CD4-positive, alpha-beta T cell treated with Interleukin-15 for 4 hours (primary cell): ENCODE data around the gene GP5.

Experiments used
- DNase-seq: peaks from one replicate; pipeline ENCODE4 v3.0.0-alpha.2; 2020; ENCODE audit warnings: low spot score

Gene GP5

DNA sequence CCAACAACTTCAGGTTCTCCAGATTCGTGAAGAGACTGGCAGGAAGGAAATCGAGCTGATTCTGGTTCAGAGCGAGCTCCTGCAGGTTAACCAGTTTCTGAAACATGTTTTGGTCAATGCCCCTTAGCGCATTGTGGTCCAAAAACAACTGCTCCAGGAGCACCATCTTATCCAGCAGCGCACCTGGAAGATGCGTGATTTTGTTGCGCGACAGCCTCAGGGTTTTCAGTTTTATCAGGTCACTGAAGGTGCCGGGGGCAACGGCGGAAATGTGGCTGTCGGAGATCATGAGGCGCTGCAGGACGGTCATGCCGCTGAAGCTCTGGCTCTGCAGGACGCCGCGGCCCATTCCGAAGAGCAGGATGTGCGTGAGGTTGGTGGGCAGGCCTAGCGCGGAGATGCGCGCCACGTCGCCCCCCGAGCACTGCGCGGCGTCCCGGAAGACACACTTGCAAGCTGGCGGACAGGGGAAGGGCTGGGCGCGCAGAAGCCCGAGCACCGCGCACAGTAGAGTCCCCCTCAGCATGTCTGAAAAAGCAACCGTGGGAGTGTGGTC is 1.2 kb downstream of the GP5 start:
- peak; percentile 9 for DNase-seq

DNA sequence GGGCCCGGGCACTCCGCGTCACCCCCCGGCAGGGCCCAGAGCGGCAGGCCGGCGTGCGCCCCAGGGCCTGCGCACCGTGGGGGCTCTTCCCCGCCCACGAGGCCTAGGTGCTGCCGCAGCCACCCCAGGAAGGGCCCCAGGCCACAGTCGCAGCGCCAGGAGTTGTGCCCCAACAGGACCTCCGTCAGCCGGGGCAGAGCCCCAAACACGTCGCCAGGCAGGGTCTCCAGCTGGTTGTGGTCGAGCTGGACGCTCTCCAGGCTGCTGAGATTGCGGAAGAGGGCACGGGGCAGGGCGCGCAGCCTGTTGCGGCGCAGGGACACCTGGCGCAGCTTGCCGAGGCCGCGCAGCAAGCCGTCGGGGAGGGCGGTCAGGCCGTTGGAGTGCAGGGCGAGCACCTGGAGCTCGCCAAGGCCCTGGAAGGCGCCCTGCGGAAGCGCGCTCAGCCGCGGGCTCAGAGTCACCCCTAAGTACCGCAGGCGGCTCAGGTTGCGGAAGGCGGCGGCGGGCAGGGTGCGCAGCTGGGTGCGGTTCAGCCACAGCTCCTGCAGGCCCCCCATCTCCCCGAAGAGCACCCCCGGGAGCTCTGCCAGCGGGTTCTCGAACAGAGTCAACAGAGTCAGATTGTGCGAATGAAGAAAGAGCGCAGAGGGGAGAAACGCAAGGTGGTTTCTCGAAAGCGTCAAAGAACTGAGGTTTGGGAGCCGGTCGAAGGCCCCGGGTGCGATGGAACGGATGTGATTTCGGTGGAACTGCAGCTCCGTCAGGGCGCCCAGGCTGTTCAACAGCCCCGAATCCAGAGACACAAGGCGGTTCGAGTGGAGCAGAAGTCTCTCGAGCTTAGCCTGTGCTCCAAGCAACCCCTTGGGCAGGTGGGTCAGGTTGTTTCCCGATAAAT is 2.0 kb downstream of the GP5 start:
- peak; percentile 12 for DNase-seq

DNA sequence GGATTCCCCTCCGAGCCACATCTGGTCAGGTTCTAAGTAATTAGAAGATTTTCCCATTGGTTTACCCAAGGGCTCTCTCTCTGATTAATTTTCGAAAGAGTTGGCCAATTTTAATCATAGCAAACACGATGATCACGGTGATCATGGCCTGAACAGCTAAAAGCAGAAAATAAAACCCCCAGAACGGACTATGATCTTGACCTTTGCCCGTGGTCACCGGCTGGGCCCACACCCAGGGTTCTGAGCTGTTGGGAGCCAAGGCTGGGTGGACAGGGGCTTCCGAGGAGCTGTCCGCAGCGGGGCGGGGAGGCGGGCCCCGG is 2.6 kb downstream of the GP5 start:
- DNase-seq = no peak

DNA sequence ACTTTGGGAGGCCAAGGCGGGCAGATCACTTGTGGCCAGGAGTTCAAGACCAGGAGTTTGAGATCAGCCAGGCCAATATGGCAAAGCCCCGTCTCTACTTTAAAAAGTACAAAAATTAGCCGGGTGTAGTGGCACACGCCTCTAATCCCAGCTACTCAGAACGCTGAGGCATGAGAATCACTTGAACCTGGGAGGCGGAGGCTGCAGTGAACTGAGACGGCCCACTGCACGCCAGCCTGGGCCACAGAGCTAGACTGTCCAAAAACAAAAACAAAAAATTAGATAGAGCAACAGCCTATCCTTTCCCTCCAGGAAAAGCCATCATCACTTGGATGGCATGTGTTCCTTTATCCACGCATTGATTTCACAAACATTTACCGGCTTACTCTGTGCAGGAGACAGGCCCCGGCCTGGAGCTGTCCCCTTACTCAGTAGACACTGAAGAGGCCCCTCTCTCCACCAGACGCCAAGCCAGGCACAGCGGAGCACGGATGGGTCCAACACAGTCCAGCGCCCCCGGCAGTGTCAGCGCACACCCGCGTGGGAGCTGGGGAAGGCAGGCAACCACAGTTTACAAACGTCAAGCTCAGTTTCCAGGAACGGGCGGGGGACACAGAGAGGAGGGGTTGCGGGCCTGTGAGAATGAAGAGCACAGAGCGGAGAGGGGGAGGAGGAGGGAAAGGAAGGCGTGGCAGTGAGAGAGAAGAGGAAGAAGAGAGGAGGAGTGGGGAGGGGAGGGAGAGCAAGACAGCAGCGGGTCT is 3.1 kb downstream of the GP5 start:
- peak; percentile 59 for DNase-seq

DNA sequence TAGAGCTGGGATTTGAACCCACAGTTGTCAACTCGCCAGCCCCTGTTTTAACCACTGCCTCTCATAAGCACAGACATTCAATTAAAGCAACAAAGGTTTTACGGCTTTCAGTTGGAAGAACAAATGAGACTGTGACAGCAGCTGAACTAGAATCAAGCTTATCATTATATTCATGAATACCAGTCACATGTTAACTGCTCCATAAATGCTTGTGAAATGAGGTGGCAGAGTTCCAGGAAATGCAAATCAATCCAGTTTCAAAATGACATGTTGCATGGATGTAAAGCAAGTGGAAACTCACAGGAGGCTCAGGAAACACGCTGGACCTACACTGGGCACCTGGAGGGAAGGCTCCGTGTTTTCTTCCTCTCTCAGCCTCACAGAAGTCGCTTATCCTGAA is 3.9 kb downstream of the GP5 start:
- no peak for DNase-seq

DNA sequence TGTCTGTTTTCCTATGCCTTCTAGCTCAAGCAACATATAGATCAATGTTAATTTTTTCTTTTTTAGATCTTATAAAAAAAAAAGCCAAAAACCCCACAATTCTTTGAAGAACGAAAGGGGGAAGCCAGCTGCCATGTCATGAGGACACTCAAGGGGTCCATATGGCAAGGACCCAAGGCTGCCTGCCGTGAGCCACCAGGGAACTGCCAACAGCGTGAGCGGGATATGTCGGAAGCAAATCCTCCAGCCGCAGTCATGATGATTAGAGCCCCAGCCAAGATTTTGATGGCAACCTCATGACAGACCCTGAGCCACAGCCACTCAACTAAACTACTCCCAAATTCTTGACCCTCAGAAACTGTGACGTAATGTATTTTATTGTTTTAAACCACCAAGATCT is 6.5 kb downstream of the GP5 start:
- DNase-seq = no peak

DNA sequence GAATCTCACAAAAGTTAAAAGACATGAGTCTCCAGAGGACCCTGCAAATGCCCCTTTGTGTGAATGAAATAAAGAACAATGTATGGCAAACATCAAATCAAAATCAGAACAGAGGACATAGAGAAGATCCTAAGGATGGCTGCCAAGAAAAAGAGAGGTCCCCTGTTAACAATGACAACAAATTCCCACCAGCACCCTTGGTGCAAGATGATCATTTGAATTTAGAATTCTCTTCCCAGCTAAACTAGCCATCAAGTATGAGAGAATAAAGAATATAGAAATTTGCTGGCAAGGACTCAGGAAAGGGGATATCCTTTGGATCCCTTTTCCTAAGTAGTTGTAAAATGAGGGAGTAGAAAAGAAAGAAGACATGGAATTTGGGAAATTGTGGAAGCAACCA is 8.2 kb downstream of the GP5 start:
- DNase-seq = no peak

DNA sequence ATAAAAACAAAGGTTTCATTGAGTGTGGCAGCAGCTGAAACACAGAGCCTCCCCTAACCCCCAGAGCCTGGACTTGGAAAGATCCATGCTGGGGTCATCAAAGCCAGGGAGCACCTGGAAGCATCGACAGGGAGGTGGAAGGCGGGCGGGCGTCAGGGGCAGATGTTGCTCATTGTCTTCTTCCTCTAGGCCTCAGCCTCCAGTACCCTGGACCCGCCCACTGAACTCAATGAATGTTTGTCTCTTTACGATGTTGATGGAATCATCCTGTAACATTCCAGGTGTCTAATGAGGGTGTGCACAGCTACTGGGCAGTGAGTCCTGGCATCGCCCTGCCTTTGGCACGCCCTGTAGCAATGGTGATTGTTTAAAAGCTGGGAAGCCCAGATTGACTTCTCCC is 9.8 kb downstream of the GP5 start:
- no peak for DNase-seq

DNA sequence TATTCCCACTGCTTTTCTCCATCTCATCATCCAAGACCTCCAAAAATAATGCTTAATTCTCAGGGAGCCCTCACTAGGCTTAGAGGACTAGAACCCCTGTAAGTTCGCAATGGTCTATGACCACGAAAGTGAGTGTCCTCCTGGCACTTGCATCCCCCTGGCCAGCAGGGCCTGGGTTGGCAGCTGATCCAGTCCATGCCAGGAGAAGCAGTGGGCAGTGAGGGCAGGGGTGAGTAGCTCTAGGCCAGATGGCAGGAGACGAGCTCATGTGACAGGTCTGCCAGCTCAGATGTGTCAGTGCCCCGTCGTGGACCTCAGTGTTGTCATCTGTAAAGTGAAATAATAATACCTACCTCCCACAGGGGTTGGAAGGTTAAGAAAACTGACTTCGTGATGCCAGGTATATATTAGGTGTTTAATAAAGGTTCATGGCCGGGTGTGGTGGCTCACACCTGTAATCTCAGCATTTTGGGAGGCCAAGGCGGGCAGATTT is 11.1 kb downstream of the GP5 start:
- DNase-seq = no peak

DNA sequence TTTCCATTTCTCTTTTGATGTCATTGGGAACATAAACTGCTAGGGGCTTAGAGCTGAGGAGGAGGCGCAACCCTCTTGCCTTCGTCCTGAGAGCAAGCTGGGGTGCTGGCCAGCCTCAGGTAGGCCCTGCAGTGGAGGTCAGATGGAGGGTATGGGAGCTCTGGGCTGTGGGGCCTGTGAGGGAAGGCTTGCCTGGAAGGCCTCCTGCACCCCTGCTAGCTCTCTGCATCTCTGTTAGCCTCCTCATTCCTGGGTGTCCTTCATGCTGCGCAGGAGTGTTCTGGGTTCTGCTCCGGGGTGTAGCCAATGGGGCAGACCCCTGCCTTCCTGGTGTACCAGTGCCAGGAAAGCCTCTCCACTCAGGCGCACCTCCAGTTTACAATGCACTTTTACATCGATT is 11.8 kb downstream of the GP5 start:
- no peak for DNase-seq

DNA sequence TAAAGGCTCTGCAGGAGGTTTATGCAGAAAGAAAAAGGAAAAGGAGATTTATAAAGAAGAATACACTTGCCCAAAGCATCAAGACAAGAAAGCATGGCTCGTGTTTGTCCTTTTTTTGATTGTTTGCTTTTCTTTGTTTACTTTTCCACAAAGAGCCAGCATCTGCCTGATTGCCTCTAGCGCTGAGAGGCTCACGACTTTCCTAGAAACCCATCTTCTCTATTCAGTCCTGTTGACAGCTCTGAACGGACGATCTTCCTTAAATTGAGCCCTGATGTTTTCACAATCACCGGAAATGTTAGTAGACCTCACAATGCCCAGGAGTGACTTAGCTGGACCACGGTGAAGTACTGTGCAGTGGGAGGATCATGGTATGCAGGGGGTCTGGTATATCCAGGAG is 12.4 kb downstream of the GP5 start:
- DNase-seq = no peak

DNA sequence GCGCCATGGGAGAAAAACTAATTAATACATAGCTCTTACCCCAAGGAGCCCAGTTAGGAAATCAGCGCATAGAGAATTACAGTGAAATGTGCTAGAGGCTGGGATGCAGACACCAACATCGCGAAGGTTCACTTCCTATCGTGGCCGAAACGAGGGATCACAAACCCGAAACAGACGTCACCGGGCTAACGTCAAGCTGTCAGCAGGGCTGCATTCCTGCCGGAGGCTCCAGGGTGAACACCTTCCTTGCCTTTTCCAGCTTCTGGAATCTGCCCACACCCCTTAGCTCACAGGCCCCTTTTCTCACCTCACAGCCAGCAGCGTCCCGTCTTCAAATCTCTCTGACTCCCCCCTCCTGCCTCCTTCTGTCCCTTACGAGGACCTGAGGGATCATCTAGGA is 13.0 kb downstream of the GP5 start:
- no peak for DNase-seq

DNA sequence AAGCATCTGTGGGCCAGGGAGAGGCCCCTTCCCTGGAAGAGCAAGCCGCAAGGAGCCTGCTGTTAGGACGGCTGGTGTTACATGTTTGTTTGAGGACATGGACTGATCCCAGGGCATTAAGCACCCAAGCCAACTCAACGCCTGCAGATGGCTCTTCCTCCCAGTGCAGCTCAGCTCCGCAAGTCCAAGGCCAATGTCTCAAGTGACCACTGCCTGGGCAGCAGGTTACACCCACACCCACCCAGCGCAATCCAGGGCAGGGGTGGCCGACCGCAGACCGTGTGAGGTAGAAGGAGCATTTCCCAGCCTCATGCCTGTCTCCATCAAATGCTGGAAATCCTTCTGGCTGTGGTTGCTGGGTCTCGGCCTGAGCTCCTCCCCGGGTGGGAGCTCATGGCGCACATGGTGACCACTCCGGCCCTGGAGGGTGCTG is 14.5 kb downstream of the GP5 start:
- no peak for DNase-seq

DNA sequence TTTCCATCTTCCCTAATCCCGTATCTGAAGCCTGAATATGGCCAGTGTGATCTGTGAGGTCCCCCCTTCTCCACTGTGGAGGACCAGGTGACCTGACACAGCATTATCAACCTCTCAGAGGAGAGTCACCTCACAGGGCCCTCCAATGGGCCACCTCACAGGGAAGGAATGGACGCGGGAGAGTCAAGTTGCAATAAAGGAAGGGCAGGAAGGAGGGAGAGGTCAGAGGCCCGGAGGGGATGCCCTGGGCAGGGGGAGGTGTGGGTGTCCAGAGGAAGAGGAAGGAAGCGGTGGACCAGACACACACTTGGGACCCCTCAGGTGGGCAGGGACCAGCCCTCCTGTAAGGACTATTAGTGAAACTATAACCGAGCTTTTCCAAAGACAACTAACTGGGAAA is 14.9 kb downstream of the GP5 start:
- DNase-seq = no peak

DNA sequence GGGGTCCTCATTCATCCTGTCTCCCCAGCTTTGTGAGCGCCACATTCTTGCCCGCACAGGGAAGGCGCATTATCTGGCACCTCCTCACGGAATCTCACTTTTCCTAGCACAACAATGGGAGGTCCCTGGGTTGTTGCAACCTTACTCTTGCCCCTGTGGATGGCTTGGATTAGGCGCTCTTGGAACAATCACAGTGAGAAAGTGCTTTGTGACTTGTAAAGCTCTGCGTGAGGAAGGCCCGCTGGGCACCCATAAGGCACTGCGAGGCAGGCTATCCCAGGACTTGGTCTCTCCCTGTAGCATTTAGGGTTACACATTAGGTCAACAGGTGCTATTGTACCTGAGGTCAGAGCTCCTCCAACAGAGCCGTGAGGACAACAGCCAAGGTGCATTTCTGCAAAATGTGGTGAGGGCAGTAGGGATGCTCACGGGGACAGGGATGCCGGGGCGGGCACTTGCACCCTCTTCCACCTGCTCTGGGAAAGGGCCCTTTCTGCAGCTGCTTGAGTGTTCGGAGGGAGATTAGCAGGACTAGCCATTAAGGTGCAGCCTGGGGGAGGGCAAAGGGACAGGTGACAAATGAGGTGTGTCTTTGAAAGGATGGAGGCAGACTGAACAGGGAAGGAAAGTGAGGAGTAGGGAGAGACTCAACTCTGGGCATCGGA is 15.7 kb downstream of the GP5 start:
- DNase-seq = no peak

DNA sequence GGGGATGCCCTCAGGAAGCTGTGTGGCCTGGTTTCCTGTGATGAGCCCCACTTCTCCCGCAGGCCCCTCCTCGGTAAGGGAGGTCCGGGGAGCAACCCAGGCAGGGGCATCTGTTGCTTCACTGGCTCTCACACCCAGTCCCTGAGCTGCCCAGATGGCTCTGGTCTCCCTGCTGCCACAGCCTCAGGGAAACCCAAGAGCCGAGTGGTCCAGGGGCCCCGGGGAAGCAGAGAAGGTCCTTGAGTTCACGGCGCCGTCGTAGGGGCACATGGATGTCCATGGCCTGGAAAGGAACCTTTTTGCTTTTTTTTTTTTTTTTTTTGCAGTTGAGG is 16.2 kb downstream of the GP5 start:
- no peak for DNase-seq

DNA sequence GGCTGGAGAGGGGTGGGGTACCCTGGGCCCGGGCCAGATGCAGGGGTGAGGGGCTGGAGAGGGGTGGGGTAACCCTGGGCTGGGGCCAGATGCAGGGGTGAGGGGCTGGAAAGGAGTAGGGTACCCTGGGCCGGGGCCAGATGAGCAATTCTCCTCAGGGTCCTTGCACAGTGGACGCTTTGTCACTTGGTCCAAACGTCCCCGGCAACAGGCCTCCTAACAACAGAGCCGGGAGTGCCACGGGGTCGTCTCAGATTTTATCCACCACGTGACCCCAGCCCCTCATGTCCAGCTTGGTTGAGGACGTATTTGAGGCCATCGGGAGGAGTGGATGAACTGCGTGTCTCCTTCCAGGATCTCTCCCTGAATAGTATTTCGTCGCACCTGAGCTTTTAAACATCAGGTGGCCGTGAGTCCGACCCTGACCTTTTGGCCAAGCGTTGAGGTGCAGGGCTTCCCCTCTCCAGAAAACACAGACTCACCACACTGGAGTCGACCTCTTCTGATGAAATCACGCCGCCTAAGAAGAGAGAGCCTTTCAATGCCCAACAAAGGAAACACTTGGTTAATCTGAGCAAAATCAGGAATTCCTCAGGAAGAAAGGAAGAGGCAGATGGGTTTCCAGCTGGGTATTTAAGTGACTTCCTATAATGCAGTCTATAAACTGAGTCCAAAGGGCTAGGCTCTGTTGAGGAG is 16.7 kb downstream of the GP5 start:
- DNase-seq = no peak

DNA sequence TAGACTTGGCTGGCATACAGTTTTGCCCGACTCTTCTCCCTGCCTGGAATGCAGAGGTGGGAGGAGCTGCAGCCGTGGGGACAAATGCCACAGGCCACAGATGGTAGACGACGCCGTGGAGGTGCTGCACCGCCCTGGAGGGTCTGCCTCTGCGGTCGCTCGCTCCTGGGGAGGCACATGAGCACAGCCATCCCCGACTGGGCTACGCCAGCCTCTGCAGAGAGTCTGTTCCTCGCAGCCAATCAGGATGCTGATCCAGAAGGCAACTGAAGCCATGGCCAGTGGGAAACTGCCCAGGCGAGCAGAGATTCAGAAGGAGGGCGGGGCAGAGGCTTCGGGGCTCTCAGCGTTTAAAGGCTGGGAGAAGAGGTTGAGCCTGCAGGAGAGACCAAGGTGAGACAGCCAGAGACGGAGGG is 17.6 kb downstream of the GP5 start:
- DNase-seq = no peak

DNA sequence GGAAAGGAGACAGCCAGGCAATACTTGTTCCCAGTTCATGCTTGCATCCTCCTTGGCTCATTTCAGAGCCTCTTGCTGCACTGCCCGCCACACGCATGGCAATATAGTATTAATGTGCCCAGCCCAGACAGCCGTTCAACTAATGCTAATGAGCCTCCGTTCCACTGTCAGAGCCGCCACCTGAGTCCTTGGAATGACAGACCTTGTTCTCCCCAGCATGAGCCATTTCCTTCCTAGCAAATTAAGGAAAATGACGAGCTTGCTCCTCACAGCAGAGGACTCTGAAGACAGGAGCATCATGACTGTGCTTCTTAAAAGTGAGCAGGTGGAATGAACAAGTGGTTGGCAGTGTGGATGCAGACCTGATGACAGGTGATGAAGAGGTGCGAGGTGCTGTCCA is 18.7 kb downstream of the GP5 start:
- DNase-seq = no peak

DNA sequence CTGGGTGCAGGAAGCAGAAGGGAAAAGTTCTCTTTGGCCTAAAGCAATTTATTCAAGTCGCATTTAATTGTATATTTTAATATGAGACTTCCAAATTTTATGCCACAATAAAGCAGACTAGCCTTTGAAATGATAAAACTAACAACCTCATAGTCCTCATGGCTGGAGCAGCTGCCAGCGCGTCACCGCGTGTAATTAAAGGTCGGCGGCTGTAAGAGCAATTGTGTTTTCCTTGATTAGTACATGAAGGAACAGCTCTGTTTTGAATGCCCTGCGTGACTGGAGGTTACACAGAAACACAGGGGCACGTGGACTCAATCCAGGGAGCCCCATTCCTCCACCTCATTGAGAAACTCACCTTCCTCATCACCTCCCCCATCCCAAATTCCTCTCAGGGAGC is 19.4 kb downstream of the GP5 start:
- DNase-seq = no peak

DNA sequence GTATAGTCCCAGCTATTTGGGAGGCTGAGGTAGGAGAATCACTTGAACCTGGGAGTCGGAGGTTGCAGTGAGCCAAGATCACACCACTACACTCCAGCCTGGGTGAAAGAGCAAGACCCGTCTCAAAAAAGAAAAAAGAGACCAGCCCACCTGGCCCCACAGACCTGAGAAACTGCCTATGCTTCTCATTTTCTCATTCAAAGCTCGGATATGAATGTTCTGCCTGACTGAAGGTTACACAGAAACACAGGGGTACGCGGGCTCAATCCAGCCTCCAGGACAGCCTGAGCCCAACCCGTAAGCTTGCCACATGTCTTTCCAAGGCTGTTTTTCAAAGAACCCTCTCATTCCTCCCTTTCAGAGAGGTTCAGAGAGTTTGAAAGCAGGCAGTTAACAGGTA is 19.8 kb downstream of the GP5 start:
- DNase-seq = no peak

DNA sequence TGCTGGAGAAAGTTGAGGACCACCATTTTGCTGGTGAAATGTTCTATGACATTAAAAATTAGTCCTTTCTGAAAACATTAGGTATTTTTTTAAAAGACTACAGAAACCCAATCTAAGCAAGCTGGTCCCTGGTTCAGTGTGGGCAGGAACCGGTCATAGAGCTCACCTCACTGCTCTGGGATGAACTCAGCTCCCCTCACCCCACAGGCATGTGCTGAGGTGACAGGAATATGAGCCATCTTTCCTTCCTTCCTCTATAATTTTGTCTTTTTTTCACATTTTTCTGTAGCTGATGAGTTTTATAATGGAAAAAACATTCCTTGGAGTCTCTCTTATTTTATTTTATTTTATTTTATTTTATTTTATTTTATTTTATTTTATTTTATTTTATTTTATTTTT is 21.4 kb downstream of the GP5 start:
- no peak for DNase-seq
